ENCODE measurements around the gene SLCO2A1.

SLCO2A1 gene

GRCh38 chr3:133998691-133999241, 31.0 kb downstream of the SLCO2A1 start:
- no peak for DNase-seq

GRCh38 chr3:133997871-133998635, 31.7 kb downstream of the SLCO2A1 start:
- DNase-seq = no peak

GRCh38 chr3:133996996-133997395, 32.7 kb downstream of the SLCO2A1 start:
- no peak for DNase-seq

- DNase-seq = peak in 1 of 14 donors; percentile 73
Observed at GRCh38 chr3:133996251-133996661, 33.5 kb downstream of the SLCO2A1 start.

- no peak for DNase-seq
Observed at GRCh38 chr3:133995264-133995663, 34.5 kb downstream of the SLCO2A1 start.

- DNase-seq = no peak
Observed at GRCh38 chr3:133994166-133994890, 35.4 kb downstream of the SLCO2A1 start.

GRCh38 chr3:133992951-133993620, 36.6 kb downstream of the SLCO2A1 start:
- DNase-seq = no peak

- no peak for DNase-seq
Observed at GRCh38 chr3:133992381-133992780, 37.3 kb downstream of the SLCO2A1 start.

- DNase-seq = no peak
Observed at GRCh38 chr3:133991637-133992036, 38.1 kb downstream of the SLCO2A1 start.

GRCh38 chr3:133991209-133991608, 38.5 kb downstream of the SLCO2A1 start:
- DNase-seq = no peak

GRCh38 chr3:133989936-133990702, 39.6 kb downstream of the SLCO2A1 start:
- DNase-seq = peak in 1 of 14 donors; percentile 84

GRCh38 chr3:133988631-133989161, 41.0 kb downstream of the SLCO2A1 start:
- no peak for DNase-seq

- DNase-seq = no peak
Observed at GRCh38 chr3:133987948-133988484, 41.7 kb downstream of the SLCO2A1 start.

- no peak for DNase-seq
Observed at GRCh38 chr3:133987136-133987535, 42.6 kb downstream of the SLCO2A1 start.

- DNase-seq = no peak
Observed at GRCh38 chr3:133986311-133986710, 43.4 kb downstream of the SLCO2A1 start.

GRCh38 chr3:133984975-133985374, 44.8 kb downstream of the SLCO2A1 start:
- no peak for DNase-seq

GRCh38 chr3:133983576-133984560, 45.9 kb downstream of the SLCO2A1 start:
- DNase-seq = no peak

GRCh38 chr3:133983126-133983525, 46.6 kb downstream of the SLCO2A1 start:
- no peak for DNase-seq

- no peak for DNase-seq
Observed at GRCh38 chr3:133980550-133980949, 49.2 kb downstream of the SLCO2A1 start.

GRCh38 chr3:133980035-133980434, 49.7 kb downstream of the SLCO2A1 start:
- DNase-seq = no peak

All from C1 segment of cervical spinal cord (tissue), 14 donors.